ENCODE results near the gene UST. TPM values are rescaled to one million over a fixed set of nuclear protein-coding genes. Genes with fewer than 3 reads are reported as not detected.

The UST gene
- total and polyA plus RNA-seq, 7 experiments from 2014 or later, result 0.35 to 2.6 (median 0.46) TPM; not detected in 2

- Histone ChIP-seq H3K4me1 (ENCODE audit: control insufficient read depth in 2 of 2, insufficient read depth in 2 of 2, low read length in 2 of 2) (no peaks in the 10 kb centered on the region), H3K9me3 (ENCODE audit: control insufficient read depth in 2 of 3, low read length in 3 of 3) (no peaks in the 10 kb centered on the region), H3K36me3 (ENCODE audit: control insufficient read depth in 2 of 3, insufficient read depth in 3 of 3, low read length in 3 of 3) (no peaks in the 10 kb centered on the region), H3K27me3 (ENCODE audit: control insufficient read depth in 2 of 2, insufficient read depth in 2 of 2, low read length in 2 of 2) (no peaks in the 10 kb centered on the region), H3K4me3 (ENCODE audit: low read length) (no peak overlapping the region), H3K27ac (ENCODE audit: low read depth, low read length) (no peak overlapping the region)
- H3K4me3 Mint-ChIP-seq, result no peak overlapping the region
- H3K36me3 Mint-ChIP-seq, result no peaks in the 10 kb centered on the region
- no peaks in the 10 kb centered on the region for H3K4me1 Mint-ChIP-seq
- POLR2A ChIA-PET, result interaction anchor here (0.7 kb wide), 1 partner anchor 56 kb away, joined by 6 read pairs; no protein-coding TSS in a partner anchor
- DNase-seq, result no peak
- ATAC-seq, result no peak
- CTCF ChIA-PET, result no interaction called here
- no peak overlapping the region for H3K27ac Mint-ChIP-seq
- intact Hi-C loops (cut with micrococcal nuclease), result no loop called here
- H3K27me3 Mint-ChIP-seq, result peaks cover 1 to 16% (median 6%) of the 10 kb centered on the region in 5 donors
- H3K9me3 Mint-ChIP-seq, result peaks cover 2 to 17% (median 5%) of the 10 kb centered on the region in 11 donors
Measured at GRCh38 chr6:148713921-148714320, 32.9 kb upstream of the UST start.

DNA sequence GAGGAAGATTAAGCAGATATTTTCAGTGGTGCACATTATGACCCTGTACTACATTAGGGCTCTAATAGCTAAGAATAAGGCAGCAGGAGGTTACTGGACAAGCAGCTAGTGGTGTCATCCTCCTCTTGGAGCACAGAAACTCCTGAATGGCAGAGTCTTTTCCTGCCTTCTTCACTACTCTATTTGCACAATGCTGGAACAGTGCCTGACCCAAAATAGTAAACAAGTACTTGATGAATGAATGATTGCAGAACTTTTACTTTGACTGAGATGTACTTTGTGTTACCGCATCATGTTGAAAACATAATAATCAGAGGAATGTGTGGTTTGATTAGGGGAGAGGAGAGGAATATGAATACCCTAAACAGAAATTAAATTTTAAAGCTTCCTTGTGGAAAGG, 30.0 kb upstream of the UST start:
- intact Hi-C loops (cut with micrococcal nuclease), result no loop called here
- Mint-ChIP-seq H3K4me3 (no peak overlapping the region), H3K9me3 (peaks cover 2 to 17% (median 5%) of the 10 kb centered on the region in 11 donors), H3K27ac (no peak overlapping the region), H3K4me1 (no peaks in the 10 kb centered on the region), H3K27me3 (peaks cover 11 to 26% (median 19%) of the 10 kb centered on the region in 5 donors), H3K36me3 (no peaks in the 10 kb centered on the region)
- Histone ChIP-seq H3K4me3 (ENCODE audit: low read length) (no peak overlapping the region), H3K9me3 (ENCODE audit: control insufficient read depth in 2 of 3, low read length in 3 of 3) (no peaks in the 10 kb centered on the region), H3K27me3 (ENCODE audit: control insufficient read depth in 2 of 2, insufficient read depth in 2 of 2, low read length in 2 of 2) (no peaks in the 10 kb centered on the region), H3K27ac (ENCODE audit: low read depth, low read length) (no peak overlapping the region), H3K36me3 (ENCODE audit: control insufficient read depth in 2 of 3, insufficient read depth in 3 of 3, low read length in 3 of 3) (no peaks in the 10 kb centered on the region), H3K4me1 (ENCODE audit: control insufficient read depth in 2 of 2, insufficient read depth in 2 of 2, low read length in 2 of 2) (no peaks in the 10 kb centered on the region)
- ATAC-seq (no peak), DNase-seq (no peak)
- ChIA-PET CTCF (no interaction called here), POLR2A (no interaction called here)

GRCh38 chr6:148720406-148720805, 26.4 kb upstream of the UST start:
- ATAC-seq (no peak), DNase-seq (no peak)
- Histone ChIP-seq H3K27ac (ENCODE audit: low read depth, low read length) (no peak overlapping the region), H3K4me3 (ENCODE audit: low read length) (no peak overlapping the region), H3K27me3 (ENCODE audit: control insufficient read depth in 2 of 2, insufficient read depth in 2 of 2, low read length in 2 of 2) (no peaks in the 10 kb centered on the region), H3K4me1 (ENCODE audit: control insufficient read depth in 2 of 2, insufficient read depth in 2 of 2, low read length in 2 of 2) (no peaks in the 10 kb centered on the region), H3K9me3 (ENCODE audit: control insufficient read depth in 2 of 3, low read length in 3 of 3) (no peaks in the 10 kb centered on the region), H3K36me3 (ENCODE audit: control insufficient read depth in 2 of 3, insufficient read depth in 3 of 3, low read length in 3 of 3) (no peaks in the 10 kb centered on the region)
- Mint-ChIP-seq H3K9me3 (peaks cover 0 to 5% (median under 1%) of the 10 kb centered on the region in 11 donors), H3K27ac (no peak overlapping the region), H3K4me3 (no peak overlapping the region), H3K4me1 (no peaks in the 10 kb centered on the region), H3K27me3 (peaks cover 18 to 38% (median 32%) of the 10 kb centered on the region in 5 donors), H3K36me3 (no peaks in the 10 kb centered on the region)
- CTCF ChIA-PET, result no interaction called here
- POLR2A ChIA-PET, result no interaction called here
- intact Hi-C loops (cut with micrococcal nuclease), result no loop called here

GRCh38 chr6:148720897-148721296, 25.9 kb upstream of the UST start:
- Histone ChIP-seq H3K9me3 (ENCODE audit: control insufficient read depth in 2 of 3, low read length in 3 of 3) (no peaks in the 10 kb centered on the region), H3K27me3 (ENCODE audit: control insufficient read depth in 2 of 2, insufficient read depth in 2 of 2, low read length in 2 of 2) (no peaks in the 10 kb centered on the region), H3K4me3 (ENCODE audit: low read length) (no peak overlapping the region), H3K4me1 (ENCODE audit: control insufficient read depth in 2 of 2, insufficient read depth in 2 of 2, low read length in 2 of 2) (no peaks in the 10 kb centered on the region), H3K36me3 (ENCODE audit: control insufficient read depth in 2 of 3, insufficient read depth in 3 of 3, low read length in 3 of 3) (no peaks in the 10 kb centered on the region), H3K27ac (ENCODE audit: low read depth, low read length) (no peak overlapping the region)
- CTCF ChIA-PET, result no interaction called here
- no peak overlapping the region for H3K4me3 Mint-ChIP-seq
- peaks cover 18 to 41% (median 33%) of the 10 kb centered on the region in 5 donors for H3K27me3 Mint-ChIP-seq
- no peaks in the 10 kb centered on the region for H3K4me1 Mint-ChIP-seq
- H3K36me3 Mint-ChIP-seq, result no peaks in the 10 kb centered on the region
- DNase-seq (no peak), ATAC-seq (no peak)
- peaks cover 0 to 5% (median 1%) of the 10 kb centered on the region in 11 donors for H3K9me3 Mint-ChIP-seq
- intact Hi-C loops (cut with micrococcal nuclease), result no loop called here
- POLR2A ChIA-PET, result no interaction called here
- H3K27ac Mint-ChIP-seq, result no peak overlapping the region

DNA sequence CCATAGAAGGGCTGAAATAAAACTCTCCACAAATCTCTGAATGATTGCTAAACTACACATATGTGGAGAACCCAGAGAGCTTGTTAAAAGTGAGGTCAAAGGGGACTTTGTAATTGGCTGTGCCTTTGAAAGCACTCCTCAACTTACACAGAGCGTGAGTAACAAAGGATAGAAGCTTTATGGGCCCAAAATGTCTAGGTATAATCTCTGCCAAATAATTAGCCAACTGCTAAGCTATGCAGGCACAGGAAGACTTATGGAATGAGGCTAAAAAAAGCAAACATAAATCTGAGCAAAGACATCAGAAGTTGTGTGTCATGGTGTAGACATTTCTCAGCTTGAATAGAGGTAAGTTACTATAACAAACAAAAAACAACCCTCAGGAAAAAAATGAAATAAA, 23.3 kb upstream of the UST start:
- Histone ChIP-seq H3K4me1 (ENCODE audit: control insufficient read depth in 2 of 2, insufficient read depth in 2 of 2, low read length in 2 of 2) (no peaks in the 10 kb centered on the region), H3K9me3 (ENCODE audit: control insufficient read depth in 2 of 3, low read length in 3 of 3) (no peaks in the 10 kb centered on the region), H3K27me3 (ENCODE audit: control insufficient read depth in 2 of 2, insufficient read depth in 2 of 2, low read length in 2 of 2) (no peaks in the 10 kb centered on the region), H3K27ac (ENCODE audit: low read depth, low read length) (no peak overlapping the region), H3K4me3 (ENCODE audit: low read length) (no peak overlapping the region), H3K36me3 (ENCODE audit: control insufficient read depth in 2 of 3, insufficient read depth in 3 of 3, low read length in 3 of 3) (no peaks in the 10 kb centered on the region)
- ATAC-seq, result no peak
- no peak overlapping the region for H3K4me3 Mint-ChIP-seq
- H3K27me3 Mint-ChIP-seq, result peaks cover 24 to 50% (median 36%) of the 10 kb centered on the region in 5 donors
- no peak overlapping the region for H3K27ac Mint-ChIP-seq
- H3K9me3 Mint-ChIP-seq, result peaks cover 0 to 10% (median 3%) of the 10 kb centered on the region in 11 donors
- H3K4me1 Mint-ChIP-seq, result no peaks in the 10 kb centered on the region
- ChIA-PET CTCF (no interaction called here), POLR2A (no interaction called here)
- no peak for DNase-seq
- intact Hi-C loops (cut with micrococcal nuclease), result no loop called here
- H3K36me3 Mint-ChIP-seq, result no peaks in the 10 kb centered on the region

DNA sequence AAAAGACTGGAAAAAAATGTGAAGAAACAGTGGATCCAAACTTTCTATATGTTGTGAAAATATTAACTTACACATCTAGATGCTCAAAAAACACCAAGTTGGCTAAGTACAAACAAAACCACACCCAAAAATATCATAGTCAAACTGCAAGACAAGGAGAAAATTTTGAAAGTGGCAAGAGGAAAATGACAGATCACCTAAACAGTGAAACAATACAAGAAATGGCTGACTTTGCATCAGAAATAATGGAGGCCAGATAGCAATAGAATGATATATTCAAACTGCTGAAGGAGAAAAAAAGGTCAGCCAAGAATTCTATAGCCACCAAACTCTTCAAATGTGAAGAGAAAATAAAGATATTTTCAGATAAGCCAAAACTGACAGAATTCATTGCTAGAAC, 22.4 kb upstream of the UST start:
- Histone ChIP-seq H3K27me3 (ENCODE audit: control insufficient read depth in 2 of 2, insufficient read depth in 2 of 2, low read length in 2 of 2) (no peaks in the 10 kb centered on the region), H3K4me1 (ENCODE audit: control insufficient read depth in 2 of 2, insufficient read depth in 2 of 2, low read length in 2 of 2) (no peaks in the 10 kb centered on the region), H3K9me3 (ENCODE audit: control insufficient read depth in 2 of 3, low read length in 3 of 3) (no peaks in the 10 kb centered on the region), H3K36me3 (ENCODE audit: control insufficient read depth in 2 of 3, insufficient read depth in 3 of 3, low read length in 3 of 3) (no peaks in the 10 kb centered on the region), H3K4me3 (ENCODE audit: low read length) (no peak overlapping the region), H3K27ac (ENCODE audit: low read depth, low read length) (no peak overlapping the region)
- Mint-ChIP-seq H3K27ac (no peak overlapping the region), H3K9me3 (peaks cover 0 to 10% (median 4%) of the 10 kb centered on the region in 11 donors), H3K4me3 (no peak overlapping the region), H3K27me3 (peaks cover 19 to 45% (median 40%) of the 10 kb centered on the region in 5 donors), H3K36me3 (no peaks in the 10 kb centered on the region), H3K4me1 (no peaks in the 10 kb centered on the region)
- intact Hi-C loops (cut with micrococcal nuclease), result no loop called here
- ATAC-seq (no peak), DNase-seq (no peak)
- POLR2A ChIA-PET, result no interaction called here
- CTCF ChIA-PET, result no interaction called here

GRCh38 chr6:148727104-148727503, 19.7 kb upstream of the UST start:
- peaks cover 9 to 40% (median 25%) of the 10 kb centered on the region in 5 donors for H3K27me3 Mint-ChIP-seq
- ATAC-seq (no peak), DNase-seq (no peak)
- H3K4me3 Mint-ChIP-seq, result no peak overlapping the region
- no peak overlapping the region for H3K27ac Mint-ChIP-seq
- ChIA-PET CTCF (no interaction called here), POLR2A (no interaction called here)
- H3K36me3 Mint-ChIP-seq, result no peaks in the 10 kb centered on the region
- Histone ChIP-seq H3K27me3 (ENCODE audit: control insufficient read depth in 2 of 2, insufficient read depth in 2 of 2, low read length in 2 of 2) (no peaks in the 10 kb centered on the region), H3K36me3 (ENCODE audit: control insufficient read depth in 2 of 3, insufficient read depth in 3 of 3, low read length in 3 of 3) (no peaks in the 10 kb centered on the region), H3K4me3 (ENCODE audit: low read length) (no peak overlapping the region), H3K4me1 (ENCODE audit: control insufficient read depth in 2 of 2, insufficient read depth in 2 of 2, low read length in 2 of 2) (no peaks in the 10 kb centered on the region), H3K27ac (ENCODE audit: low read depth, low read length) (no peak overlapping the region), H3K9me3 (ENCODE audit: control insufficient read depth in 2 of 3, low read length in 3 of 3) (no peaks in the 10 kb centered on the region)
- intact Hi-C loops (cut with micrococcal nuclease), result no loop called here
- H3K4me1 Mint-ChIP-seq, result no peaks in the 10 kb centered on the region
- H3K9me3 Mint-ChIP-seq, result peaks cover 0 to 10% (median 4%) of the 10 kb centered on the region in 11 donors
